HepG2 (cell line): ENCODE data around the gene FNDC7. TPM values are rescaled to one million over a fixed set of nuclear protein-coding genes. Genes with fewer than 3 reads are reported as not detected.

Experiments
- ATF7 ChIP-seq, 2 experiments: fragments of 450-650 bp in 1 of 2; sonication (generic) in 1 of 2; formaldehyde crosslinking in 1 of 2; IDR thresholded peaks; 2 replicates each; pipeline versions ENCODE4 v1.4.0 to v1.6.1; 2016 to 2020; ENCODE audit warnings: antibody characterized with exemption in 1 of 2, mild to moderate bottlenecking in 1 of 2, missing genetic modification reagents in 1 of 2
- CC2D1A ChIP-seq: sonication (generic); formaldehyde crosslinking; IDR thresholded peaks from 2 replicates; pipeline ENCODE4 v1.8.1; 2023; ENCODE audit warnings: mild to moderate bottlenecking, missing genetic modification reagents
- CEBPB ChIP-seq: IDR thresholded peaks from 2 replicates; pipeline ENCODE4 v1.6.1; 2011; ENCODE audit warnings: low read depth, low read length, improper control_type of control experiment, borderline replicate concordance
- DPF2 ChIP-seq: sonication (generic); formaldehyde crosslinking; IDR thresholded peaks from 2 replicates; pipeline ENCODE4 v1.4.0; 2020; ENCODE audit warnings: mild to moderate bottlenecking, low read depth, missing genetic modification reagents, borderline replicate concordance
- KLF15 ChIP-seq: sonication (generic); formaldehyde crosslinking; IDR thresholded peaks from 2 replicates; pipeline ENCODE4 v1.8.1; 2023; ENCODE audit warnings: borderline replicate concordance, mild to moderate bottlenecking, inconsistent platforms, missing genetic modification reagents, mixed read lengths
- NFE2L1 ChIP-seq: sonication (generic); formaldehyde crosslinking; IDR thresholded peaks from 2 replicates; pipeline ENCODE4 v1.4.0; 2020; ENCODE audit warnings: missing genetic modification reagents, mild to moderate bottlenecking, borderline replicate concordance
- NFYC ChIP-seq: IDR thresholded peaks from 2 replicates; pipeline ENCODE4 v1.6.1; 2016; ENCODE audit warnings: missing genetic modification reagents, missing compliant biosample characterization
- ZKSCAN1 ChIP-seq: fragments of 150-350 bp; IDR thresholded peaks from 2 replicates; pipeline ENCODE4 v1.6.1; 2014; ENCODE audit warnings: low read length
- ZNF331 ChIP-seq: sonication (generic); formaldehyde crosslinking; IDR thresholded peaks from 2 replicates; pipeline ENCODE4 v1.4.0; 2020; ENCODE audit warnings: missing genetic modification reagents
- ZNF432 ChIP-seq: sonication (generic); formaldehyde crosslinking; IDR thresholded peaks from 2 replicates; pipeline ENCODE4 v1.5.0; 2020; ENCODE audit warnings: missing genetic modification reagents, mild to moderate bottlenecking, borderline replicate concordance
- ZNF484 ChIP-seq: sonication (generic); formaldehyde crosslinking; IDR thresholded peaks from 2 replicates; pipeline ENCODE4 v1.5.1; 2020; ENCODE audit warnings: mild to moderate bottlenecking, low read depth, missing genetic modification reagents, borderline replicate concordance
- ZNF614 ChIP-seq: IDR thresholded peaks from 2 replicates; pipeline ENCODE4 v1.6.1; 2018; ENCODE audit warnings: missing biosample characterization, missing genetic modification reagents, inconsistent platforms, borderline replicate concordance
- ZNF737 ChIP-seq: sonication (generic); formaldehyde crosslinking; IDR thresholded peaks from 2 replicates; pipeline ENCODE4 v1.5.0; 2020; ENCODE audit warnings: missing genetic modification reagents, mild to moderate bottlenecking, borderline replicate concordance
- polyA plus RNA-seq, 8 experiments: library from polyadenylated mRNA; depleted of rRNA in 3 of 8; stranded (reverse) in 7 of 8; unstranded in 1 of 8; fragments of >200 nt; fragmentation: Illumina TruSeq in 4 of 8; extraction: Trizol in 4 of 8; gene quantifications; 2 replicates each; pipeline versions ENCODE4 v1.2.1 to v1.2.3, GENCODE V29; 2011 to 2016; ENCODE audit warnings: low read depth in 4 of 8, missing spikeins in 1 of 8, mixed read lengths in 1 of 8; ENCODE audit not compliant: insufficient read depth in 1 of 8
- total RNA-seq, 5 experiments: library from RNA; depleted of rRNA; stranded (reverse); fragments of >200 nt; fragmentation: Illumina TruSeq; extraction: Trizol; gene quantifications; 2 replicates each; pipeline ENCODE4 v1.2.3, GENCODE V29; 2016; ENCODE audit warnings: low read depth in 1 of 5
- TF ChIP-seq, protein P1 (sequence below): sonication (generic); formaldehyde crosslinking; IDR thresholded peaks from 2 replicates; pipeline ENCODE4 v1.5.0; 2020; ENCODE audit warnings: mild to moderate bottlenecking, missing genetic modification reagents, borderline replicate concordance
- TF ChIP-seq, protein P2 (sequence below): sonication (generic); formaldehyde crosslinking; IDR thresholded peaks from 2 replicates; pipeline ENCODE4 v1.5.0; 2020; ENCODE audit warnings: missing genetic modification reagents
- TF ChIP-seq, protein P3 (sequence below): IDR thresholded peaks from 2 replicates; pipeline ENCODE4 v1.6.1; 2016; ENCODE audit warnings: low read depth

Gene FNDC7
- total and polyA plus RNA-seq, 2 of the 13 experiments (the other 11 are each of a cell fraction or from before 2014, with no cell fraction given): 0.03 TPM; not detected in 1

- TF ChIP-seq, protein P1, sequence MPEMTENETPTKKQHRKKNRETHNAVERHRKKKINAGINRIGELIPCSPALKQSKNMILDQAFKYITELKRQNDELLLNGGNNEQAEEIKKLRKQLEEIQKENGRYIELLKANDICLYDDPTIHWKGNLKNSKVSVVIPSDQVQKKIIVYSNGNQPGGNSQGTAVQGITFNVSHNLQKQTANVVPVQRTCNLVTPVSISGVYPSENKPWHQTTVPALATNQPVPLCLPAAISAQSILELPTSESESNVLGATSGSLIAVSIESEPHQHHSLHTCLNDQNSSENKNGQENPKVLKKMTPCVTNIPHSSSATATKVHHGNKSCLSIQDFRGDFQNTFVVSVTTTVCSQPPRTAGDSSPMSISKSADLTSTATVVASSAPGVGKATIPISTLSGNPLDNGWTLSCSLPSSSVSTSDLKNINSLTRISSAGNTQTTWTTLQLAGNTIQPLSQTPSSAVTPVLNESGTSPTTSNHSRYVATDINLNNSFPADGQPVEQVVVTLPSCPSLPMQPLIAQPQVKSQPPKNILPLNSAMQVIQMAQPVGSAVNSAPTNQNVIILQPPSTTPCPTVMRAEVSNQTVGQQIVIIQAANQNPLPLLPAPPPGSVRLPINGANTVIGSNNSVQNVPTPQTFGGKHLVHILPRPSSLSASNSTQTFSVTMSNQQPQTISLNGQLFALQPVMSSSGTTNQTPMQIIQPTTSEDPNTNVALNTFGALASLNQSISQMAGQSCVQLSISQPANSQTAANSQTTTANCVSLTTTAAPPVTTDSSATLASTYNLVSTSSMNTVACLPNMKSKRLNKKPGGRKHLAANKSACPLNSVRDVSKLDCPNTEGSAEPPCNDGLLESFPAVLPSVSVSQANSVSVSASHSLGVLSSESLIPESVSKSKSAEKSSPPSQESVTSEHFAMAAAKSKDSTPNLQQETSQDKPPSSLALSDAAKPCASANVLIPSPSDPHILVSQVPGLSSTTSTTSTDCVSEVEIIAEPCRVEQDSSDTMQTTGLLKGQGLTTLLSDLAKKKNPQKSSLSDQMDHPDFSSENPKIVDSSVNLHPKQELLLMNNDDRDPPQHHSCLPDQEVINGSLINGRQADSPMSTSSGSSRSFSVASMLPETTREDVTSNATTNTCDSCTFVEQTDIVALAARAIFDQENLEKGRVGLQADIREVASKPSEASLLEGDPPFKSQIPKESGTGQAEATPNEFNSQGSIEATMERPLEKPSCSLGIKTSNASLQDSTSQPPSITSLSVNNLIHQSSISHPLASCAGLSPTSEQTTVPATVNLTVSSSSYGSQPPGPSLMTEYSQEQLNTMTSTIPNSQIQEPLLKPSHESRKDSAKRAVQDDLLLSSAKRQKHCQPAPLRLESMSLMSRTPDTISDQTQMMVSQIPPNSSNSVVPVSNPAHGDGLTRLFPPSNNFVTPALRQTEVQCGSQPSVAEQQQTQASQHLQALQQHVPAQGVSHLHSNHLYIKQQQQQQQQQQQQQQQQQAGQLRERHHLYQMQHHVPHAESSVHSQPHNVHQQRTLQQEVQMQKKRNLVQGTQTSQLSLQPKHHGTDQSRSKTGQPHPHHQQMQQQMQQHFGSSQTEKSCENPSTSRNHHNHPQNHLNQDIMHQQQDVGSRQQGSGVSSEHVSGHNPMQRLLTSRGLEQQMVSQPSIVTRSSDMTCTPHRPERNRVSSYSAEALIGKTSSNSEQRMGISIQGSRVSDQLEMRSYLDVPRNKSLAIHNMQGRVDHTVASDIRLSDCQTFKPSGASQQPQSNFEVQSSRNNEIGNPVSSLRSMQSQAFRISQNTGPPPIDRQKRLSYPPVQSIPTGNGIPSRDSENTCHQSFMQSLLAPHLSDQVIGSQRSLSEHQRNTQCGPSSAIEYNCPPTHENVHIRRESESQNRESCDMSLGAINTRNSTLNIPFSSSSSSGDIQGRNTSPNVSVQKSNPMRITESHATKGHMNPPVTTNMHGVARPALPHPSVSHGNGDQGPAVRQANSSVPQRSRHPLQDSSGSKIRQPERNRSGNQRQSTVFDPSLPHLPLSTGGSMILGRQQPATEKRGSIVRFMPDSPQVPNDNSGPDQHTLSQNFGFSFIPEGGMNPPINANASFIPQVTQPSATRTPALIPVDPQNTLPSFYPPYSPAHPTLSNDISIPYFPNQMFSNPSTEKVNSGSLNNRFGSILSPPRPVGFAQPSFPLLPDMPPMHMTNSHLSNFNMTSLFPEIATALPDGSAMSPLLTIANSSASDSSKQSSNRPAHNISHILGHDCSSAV (CRISPR knock-in tag): no peak
- TF ChIP-seq, protein P2, sequence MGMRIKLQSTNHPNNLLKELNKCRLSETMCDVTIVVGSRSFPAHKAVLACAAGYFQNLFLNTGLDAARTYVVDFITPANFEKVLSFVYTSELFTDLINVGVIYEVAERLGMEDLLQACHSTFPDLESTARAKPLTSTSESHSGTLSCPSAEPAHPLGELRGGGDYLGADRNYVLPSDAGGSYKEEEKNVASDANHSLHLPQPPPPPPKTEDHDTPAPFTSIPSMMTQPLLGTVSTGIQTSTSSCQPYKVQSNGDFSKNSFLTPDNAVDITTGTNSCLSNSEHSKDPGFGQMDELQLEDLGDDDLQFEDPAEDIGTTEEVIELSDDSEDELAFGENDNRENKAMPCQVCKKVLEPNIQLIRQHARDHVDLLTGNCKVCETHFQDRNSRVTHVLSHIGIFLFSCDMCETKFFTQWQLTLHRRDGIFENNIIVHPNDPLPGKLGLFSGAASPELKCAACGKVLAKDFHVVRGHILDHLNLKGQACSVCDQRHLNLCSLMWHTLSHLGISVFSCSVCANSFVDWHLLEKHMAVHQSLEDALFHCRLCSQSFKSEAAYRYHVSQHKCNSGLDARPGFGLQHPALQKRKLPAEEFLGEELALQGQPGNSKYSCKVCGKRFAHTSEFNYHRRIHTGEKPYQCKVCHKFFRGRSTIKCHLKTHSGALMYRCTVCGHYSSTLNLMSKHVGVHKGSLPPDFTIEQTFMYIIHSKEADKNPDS: 0 out of 2 replicates have a peak, but pooled peaks have one; percentile 42
- TF ChIP-seq CC2D1A (CRISPR knock-in tag) (no peak), ZNF432 (no peak), ZNF737 (0 out of 2 replicates have a peak, but pooled peaks have one; percentile 21), NFYC (CRISPR knock-in tag) (peak; percentile 88), CEBPB (no peak), ATF7 (IDR thresholded peaks at IDR 0.05) (no peak), ATF7 (CRISPR knock-in tag; IDR thresholded peaks at IDR 0.05) (peak; percentile 63; the same call in 1 of the 2 replicates), KLF15 (CRISPR knock-in tag) (no peak; the same call in 1 of the 2 replicates), NFE2L1 (CRISPR knock-in tag) (no peak), ZNF614 (CRISPR knock-in tag) (no peak), ZNF484 (peak; percentile 16; the same call in 1 of the 2 replicates), DPF2 (CRISPR knock-in tag) (no peak), ZNF331 (peak; percentile 42; the same call in 1 of the 2 replicates), ZKSCAN1 (no peak)
- TF ChIP-seq, protein P3, sequence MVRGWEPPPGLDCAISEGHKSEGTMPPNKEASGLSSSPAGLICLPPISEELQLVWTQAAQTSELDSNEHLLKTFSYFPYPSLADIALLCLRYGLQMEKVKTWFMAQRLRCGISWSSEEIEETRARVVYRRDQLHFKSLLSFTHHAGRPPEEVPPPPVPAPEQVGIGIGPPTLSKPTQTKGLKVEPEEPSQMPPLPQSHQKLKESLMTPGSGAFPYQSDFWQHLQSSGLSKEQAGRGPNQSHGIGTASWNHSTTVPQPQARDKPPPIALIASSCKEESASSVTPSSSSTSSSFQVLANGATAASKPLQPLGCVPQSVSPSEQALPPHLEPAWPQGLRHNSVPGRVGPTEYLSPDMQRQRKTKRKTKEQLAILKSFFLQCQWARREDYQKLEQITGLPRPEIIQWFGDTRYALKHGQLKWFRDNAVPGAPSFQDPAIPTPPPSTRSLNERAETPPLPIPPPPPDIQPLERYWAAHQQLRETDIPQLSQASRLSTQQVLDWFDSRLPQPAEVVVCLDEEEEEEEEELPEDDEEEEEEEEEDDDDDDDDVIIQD: no peak
Observed at GRCh38 chr1:108691942-108692723, 20.6 kb upstream of the FNDC7 start, which contains the start of gene PRPF38B (continued).
